Stimulated activated CD8-positive, alpha-beta memory T cell treated with anti-CD3 and anti-CD28 coated beads, Interleukin-12 subunit alpha, Interleukin-12 subunit beta, amount 100 ng/mL, for 24 hours (primary cell): ENCODE data around the gene UBAC1.
"Not testable (repeated sequence)": the region's sequence is repeated elsewhere in the genome, so short reads cannot be mapped to it uniquely, and the experiment has no call there.

Source experiments
- DNase-seq: peaks from one replicate; pipeline ENCODE4 v3.0.0-alpha.2; 2020; ENCODE audit errors: extremely low read depth

The UBAC1 gene

GRCh38 chr9:135960411-135961276 lies 529 bp downstream of the UBAC1 start:
- DNase-seq, result no peak

GRCh38 chr9:135959814-135960213 lies 1.4 kb downstream of the UBAC1 start:
- no peak for DNase-seq

GRCh38 chr9:135958485-135958884 lies 2.7 kb downstream of the UBAC1 start:
- no peak for DNase-seq

GRCh38 chr9:135957431-135957830 lies 3.7 kb downstream of the UBAC1 start:
- DNase-seq, result no peak

GRCh38 chr9:135956802-135957174 lies 4.4 kb downstream of the UBAC1 start:
- DNase-seq, result no peak

- no peak for DNase-seq
These were observed 5.0 kb downstream of the UBAC1 start for GRCh38 chr9:135955934-135956801.

GRCh38 chr9:135952664-135953206 lies 8.4 kb downstream of the UBAC1 start:
- DNase-seq, result no peak

GRCh38 chr9:135951889-135952663 lies 9.1 kb downstream of the UBAC1 start:
- no peak for DNase-seq

GRCh38 chr9:135951310-135951709 lies 9.9 kb downstream of the UBAC1 start:
- DNase-seq, result not testable (repeated sequence)

GRCh38 chr9:135950841-135951240 lies 10.3 kb downstream of the UBAC1 start:
- DNase-seq, result not testable (repeated sequence)

- DNase-seq, result no peak
These were observed 11.0 kb downstream of the UBAC1 start for GRCh38 chr9:135950135-135950682.

- DNase-seq, result no peak
These were observed 11.6 kb downstream of the UBAC1 start for GRCh38 chr9:135949501-135950134.

- no peak for DNase-seq
These were observed 12.2 kb downstream of the UBAC1 start for GRCh38 chr9:135948968-135949367.

GRCh38 chr9:135948446-135948845 lies 12.7 kb downstream of the UBAC1 start:
- no peak for DNase-seq

GRCh38 chr9:135947582-135947981 lies 13.6 kb downstream of the UBAC1 start:
- no peak for DNase-seq

GRCh38 chr9:135947105-135947504 lies 14.1 kb downstream of the UBAC1 start:
- DNase-seq, result not testable (repeated sequence)

- DNase-seq, result no peak
These were observed 14.7 kb downstream of the UBAC1 start for GRCh38 chr9:135946392-135946994.

- no peak for DNase-seq
These were observed 15.2 kb downstream of the UBAC1 start for GRCh38 chr9:135945969-135946368.

- DNase-seq, result no peak
These were observed 16.5 kb downstream of the UBAC1 start for GRCh38 chr9:135944444-135945252.

- not testable (repeated sequence) for DNase-seq
These were observed 17.6 kb downstream of the UBAC1 start for GRCh38 chr9:135943604-135944003.
